Kidney (tissue), 14 donors: ENCODE data around the gene IRX4. TPM values are rescaled to one million over a fixed set of nuclear protein-coding genes. Genes with fewer than 3 reads are reported as not detected.

ENCODE experiments used
- DNase-seq, 5 donors: peaks; one replicate each; pipeline ENCODE4 v3.0.0-alpha.2; 2013 to 2020
- FAIRE-seq: peaks from 2 replicates; lab custom pipeline; 2012; peaks lifted over from hg19 to GRCh38; lab: Jason Lieb, UNC
- H3K27ac ChIP-seq, 2 donors: one replicate each; pipeline ENCODE4 v1.7.0; 2013; ENCODE audit warnings: low read depth in 2 of 2, low read length in 2 of 2, inconsistent platforms in 1 of 2
- H3K27me3 ChIP-seq: one replicate; pipeline ENCODE4 v1.7.1; 2013; ENCODE audit warnings: low read length, inconsistent platforms; ENCODE audit not compliant: control insufficient read depth, insufficient read depth
- H3K36me3 ChIP-seq, 3 donors: one replicate each; pipeline versions ENCODE4 v1.7.0 to v1.7.1; 2013; ENCODE audit warnings: low read length in 3 of 3, control low read depth in 1 of 3, inconsistent platforms in 1 of 3; ENCODE audit not compliant: insufficient read depth in 3 of 3, control insufficient read depth in 2 of 3
- H3K4me1 ChIP-seq, 3 donors: one replicate each; pipeline versions ENCODE4 v1.7.0 to v1.7.1; 2013; ENCODE audit warnings: low read length in 3 of 3, inconsistent platforms in 1 of 3, low read depth in 1 of 3; ENCODE audit not compliant: control insufficient read depth in 2 of 3, insufficient read depth in 2 of 3
- H3K4me3 ChIP-seq, 3 donors: one replicate each; pipeline versions ENCODE4 v1.7.0 to v1.8.1; 2013; ENCODE audit warnings: low read length in 3 of 3, control low read depth in 1 of 3, inconsistent platforms in 1 of 3
- H3K9ac ChIP-seq, 3 donors: one replicate each; pipeline versions ENCODE4 v1.7.0 to v1.7.1; 2013; ENCODE audit warnings: low read length in 3 of 3, control low read depth in 1 of 3, inconsistent platforms in 1 of 3
- H3K9me3 ChIP-seq, 3 donors: one replicate each; pipeline versions ENCODE4 v1.7.0 to v1.7.1; 2013; ENCODE audit warnings: low read length in 3 of 3, control low read depth in 1 of 3, inconsistent platforms in 1 of 3; ENCODE audit not compliant: control insufficient read depth in 2 of 3, insufficient read depth in 1 of 3
- CTCF ChIP-seq: IDR thresholded peaks from 3 replicates; pipeline ENCODE4 v1.5.1; 2012; ENCODE audit warnings: mild to moderate bottlenecking, moderate library complexity, borderline replicate concordance; ENCODE audit not compliant: insufficient read depth; ENCODE audit errors: extremely low read depth
- intact Hi-C: fragments of 100-400 bp; cut with DNase I; formaldehyde crosslinking; loops from one replicate; pipeline ENCODE4 v1.11.1; 2022
- polyA plus RNA-seq: library from polyadenylated mRNA; stranded (reverse); fragments of 350-450 nt; fragmentation: Illumina TruSeq; extraction: RNeasy Lipid Tissue Mini Kit (QIAGEN cat#74804); gene quantifications from one replicate; pipeline ENCODE4 v1.2.3, GENCODE V29; 2014; ENCODE audit warnings: low read depth, low replicate concordance; ENCODE audit not compliant: insufficient read depth
- total RNA-seq: library from RNA; stranded (reverse); fragmentation: NEBNext Ultra II Directional; extraction: Animal tissue kit (Norgen Biotek cat#: 25700); gene quantifications from one replicate; pipeline ENCODE4 v1.2.1, GENCODE V29; 2021
- donor health status: control.
- donor health status: control.
- donor health status: control.
- donor health status: control.
- donor health status: control.
- donor health status: DM: yes; HTN: yes; CAD: no.
- donor health status: Normal renal cell carcinoma (clear cell type).

The IRX4 gene
- total and polyA plus RNA-seq, 2 donors from 2014 or later, result not detected

GRCh38 chr5:1877103-1878049, 5.3 kb downstream of the IRX4 start:
- DNase-seq, result peak in 1 of 5 donors; percentile 27

GRCh38 chr5:1876660-1877064, 6.1 kb downstream of the IRX4 start:
- peaks cover 43% of the 10 kb centered on the region for H3K27me3 ChIP-seq

More at GRCh38 chr5:1877103-1878049, 5.3 kb downstream of the IRX4 start:
- no peak for TF ChIP-seq CTCF
- no peak overlapping the region for H3K27ac ChIP-seq
- no peak overlapping the region for H3K4me3 ChIP-seq
- intact Hi-C loops, result no loop called here
- no peaks in the 10 kb centered on the region for H3K9me3 ChIP-seq
- peaks cover 43% of the 10 kb centered on the region for H3K27me3 ChIP-seq
- H3K4me1 ChIP-seq, result peaks cover 0 to 2% (median 0%) of the 10 kb centered on the region in 3 donors
- no peaks in the 10 kb centered on the region for H3K36me3 ChIP-seq
- no peak overlapping the region for H3K9ac ChIP-seq
- no peak for FAIRE-seq

GRCh38 chr5:1875843-1876659, 6.7 kb downstream of the IRX4 start:
- Histone ChIP-seq H3K27me3 (peaks cover 39% of the 10 kb centered on the region), H3K4me3 (no peak overlapping the region), H3K9ac (no peak overlapping the region), H3K9me3 (no peaks in the 10 kb centered on the region), H3K4me1 (peaks cover 0 to 2% (median 0%) of the 10 kb centered on the region in 3 donors), H3K27ac (no peak overlapping the region), H3K36me3 (no peaks in the 10 kb centered on the region)
- FAIRE-seq, result no peak
- intact Hi-C loops, result no loop called here
- no peak for DNase-seq
- no peak for TF ChIP-seq CTCF

More at GRCh38 chr5:1876660-1877064, 6.1 kb downstream of the IRX4 start:
- intact Hi-C loops, result no loop called here
- H3K36me3 ChIP-seq, result no peaks in the 10 kb centered on the region
- no peak for TF ChIP-seq CTCF
- H3K9ac ChIP-seq, result no peak overlapping the region
- FAIRE-seq (no peak), DNase-seq (peak in 1 of 5 donors; percentile 28)
- no peaks in the 10 kb centered on the region for H3K9me3 ChIP-seq
- no peak overlapping the region for H3K4me3 ChIP-seq
- H3K4me1 ChIP-seq, result peaks cover 0 to 2% (median 0%) of the 10 kb centered on the region in 3 donors
- H3K27ac ChIP-seq, result no peak overlapping the region
